Panc1 (cell line): ENCODE measurements around the gene CTR9.

Experiments used
- POLR2AphosphoS5 ChIP-seq: IDR thresholded peaks from 2 replicates; pipeline ENCODE4 v1.6.1; 2012; ENCODE audit warnings: mild to moderate bottlenecking, low read depth, low read length, moderate library complexity
- SIN3A ChIP-seq: IDR thresholded peaks from 2 replicates; pipeline ENCODE4 v1.6.1; 2012; ENCODE audit warnings: low read depth, mild to moderate bottlenecking, low read length, moderate library complexity, borderline replicate concordance; ENCODE audit not compliant: insufficient read depth
- TCF7L2 ChIP-seq: IDR thresholded peaks from 2 replicates; pipeline ENCODE4 v1.6.1; 2011; ENCODE audit warnings: mild to moderate bottlenecking, low read depth, low read length, inconsistent platforms
- TF ChIP-seq, protein P1 (sequence below): fragments of 450-650 bp; IDR thresholded peaks from 2 replicates; pipeline ENCODE4 v1.5.1; 2017; ENCODE audit warnings: mild to moderate bottlenecking
- TF ChIP-seq, protein P2 (sequence below), 2 experiments: IDR thresholded peaks; 2 replicates each; pipeline ENCODE4 v1.6.1; 2011 to 2012; ENCODE audit warnings: low read depth in 2 of 2, control low read depth in 1 of 2, low read length in 1 of 2, mild to moderate bottlenecking in 1 of 2, moderate library complexity in 1 of 2; ENCODE audit not compliant: insufficient read depth in 1 of 2

DNA sequence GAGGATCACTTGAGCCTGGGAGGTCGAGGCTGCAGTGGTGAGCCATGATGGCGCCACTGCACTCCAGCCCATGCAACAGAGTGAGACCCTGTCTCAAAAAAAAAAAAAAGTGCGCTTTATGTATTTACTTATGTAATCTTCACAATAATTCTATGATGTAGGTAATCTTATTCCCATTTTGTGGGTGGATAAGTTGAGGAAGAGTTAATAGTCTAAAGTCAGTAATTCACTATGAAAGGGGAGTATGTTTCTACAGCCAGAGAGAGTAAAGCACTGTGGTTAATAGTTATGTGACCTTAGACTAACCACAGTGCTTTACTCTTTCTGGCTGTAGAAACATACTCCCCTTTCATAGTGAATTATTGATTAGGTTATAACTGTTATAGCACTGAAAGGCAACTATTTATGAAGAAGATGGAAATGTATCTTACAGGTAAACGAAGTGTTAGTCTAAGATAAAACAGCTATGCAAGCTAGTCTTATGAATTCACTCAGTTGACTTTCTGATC, 11.9 kb downstream of the CTR9 start:
- TF ChIP-seq, protein P1, sequence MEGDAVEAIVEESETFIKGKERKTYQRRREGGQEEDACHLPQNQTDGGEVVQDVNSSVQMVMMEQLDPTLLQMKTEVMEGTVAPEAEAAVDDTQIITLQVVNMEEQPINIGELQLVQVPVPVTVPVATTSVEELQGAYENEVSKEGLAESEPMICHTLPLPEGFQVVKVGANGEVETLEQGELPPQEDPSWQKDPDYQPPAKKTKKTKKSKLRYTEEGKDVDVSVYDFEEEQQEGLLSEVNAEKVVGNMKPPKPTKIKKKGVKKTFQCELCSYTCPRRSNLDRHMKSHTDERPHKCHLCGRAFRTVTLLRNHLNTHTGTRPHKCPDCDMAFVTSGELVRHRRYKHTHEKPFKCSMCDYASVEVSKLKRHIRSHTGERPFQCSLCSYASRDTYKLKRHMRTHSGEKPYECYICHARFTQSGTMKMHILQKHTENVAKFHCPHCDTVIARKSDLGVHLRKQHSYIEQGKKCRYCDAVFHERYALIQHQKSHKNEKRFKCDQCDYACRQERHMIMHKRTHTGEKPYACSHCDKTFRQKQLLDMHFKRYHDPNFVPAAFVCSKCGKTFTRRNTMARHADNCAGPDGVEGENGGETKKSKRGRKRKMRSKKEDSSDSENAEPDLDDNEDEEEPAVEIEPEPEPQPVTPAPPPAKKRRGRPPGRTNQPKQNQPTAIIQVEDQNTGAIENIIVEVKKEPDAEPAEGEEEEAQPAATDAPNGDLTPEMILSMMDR: no peak
- TF ChIP-seq POLR2AphosphoS5 (no peak), SIN3A (no peak), TCF7L2 (no peak)
- TF ChIP-seq, protein P2, sequence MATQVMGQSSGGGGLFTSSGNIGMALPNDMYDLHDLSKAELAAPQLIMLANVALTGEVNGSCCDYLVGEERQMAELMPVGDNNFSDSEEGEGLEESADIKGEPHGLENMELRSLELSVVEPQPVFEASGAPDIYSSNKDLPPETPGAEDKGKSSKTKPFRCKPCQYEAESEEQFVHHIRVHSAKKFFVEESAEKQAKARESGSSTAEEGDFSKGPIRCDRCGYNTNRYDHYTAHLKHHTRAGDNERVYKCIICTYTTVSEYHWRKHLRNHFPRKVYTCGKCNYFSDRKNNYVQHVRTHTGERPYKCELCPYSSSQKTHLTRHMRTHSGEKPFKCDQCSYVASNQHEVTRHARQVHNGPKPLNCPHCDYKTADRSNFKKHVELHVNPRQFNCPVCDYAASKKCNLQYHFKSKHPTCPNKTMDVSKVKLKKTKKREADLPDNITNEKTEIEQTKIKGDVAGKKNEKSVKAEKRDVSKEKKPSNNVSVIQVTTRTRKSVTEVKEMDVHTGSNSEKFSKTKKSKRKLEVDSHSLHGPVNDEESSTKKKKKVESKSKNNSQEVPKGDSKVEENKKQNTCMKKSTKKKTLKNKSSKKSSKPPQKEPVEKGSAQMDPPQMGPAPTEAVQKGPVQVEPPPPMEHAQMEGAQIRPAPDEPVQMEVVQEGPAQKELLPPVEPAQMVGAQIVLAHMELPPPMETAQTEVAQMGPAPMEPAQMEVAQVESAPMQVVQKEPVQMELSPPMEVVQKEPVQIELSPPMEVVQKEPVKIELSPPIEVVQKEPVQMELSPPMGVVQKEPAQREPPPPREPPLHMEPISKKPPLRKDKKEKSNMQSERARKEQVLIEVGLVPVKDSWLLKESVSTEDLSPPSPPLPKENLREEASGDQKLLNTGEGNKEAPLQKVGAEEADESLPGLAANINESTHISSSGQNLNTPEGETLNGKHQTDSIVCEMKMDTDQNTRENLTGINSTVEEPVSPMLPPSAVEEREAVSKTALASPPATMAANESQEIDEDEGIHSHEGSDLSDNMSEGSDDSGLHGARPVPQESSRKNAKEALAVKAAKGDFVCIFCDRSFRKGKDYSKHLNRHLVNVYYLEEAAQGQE (IDR thresholded peaks at IDR 0.05; ENCODE audit: insufficient read depth in 1 of 2, low read depth in 2 of 2, low read length in 1 of 2): no peak
